H9 (cell line): ENCODE measurements around the gene TMEM213. TPM values are rescaled to one million over a fixed set of nuclear protein-coding genes. Genes with fewer than 3 reads are reported as not detected.
"Not testable (repeated sequence)": the region's sequence is repeated elsewhere in the genome, so short reads cannot be mapped to it uniquely, and the experiment has no call there.

Experiments used
- DNase-seq: peaks from one replicate; pipeline ENCODE4 v3.0.0-alpha.2; 2017
- H2AFZ ChIP-seq: one replicate; pipeline ENCODE4 v1.6.1; 2013; ENCODE audit warnings: mild to moderate bottlenecking, low read length, control low read depth, moderate library complexity
- H2AK5ac ChIP-seq: 2 replicates; pipeline ENCODE4 v1.6.1; 2013; ENCODE audit warnings: low read length, control low read depth, mixed read lengths; ENCODE audit not compliant: insufficient read length
- H2BK120ac ChIP-seq: one replicate; pipeline ENCODE4 v1.6.1; 2013; ENCODE audit warnings: low read depth, mild to moderate bottlenecking, low read length, control low read depth, inconsistent platforms; ENCODE audit not compliant: poor library complexity, severe bottlenecking
- H2BK12ac ChIP-seq: 2 replicates; pipeline ENCODE4 v1.6.1; 2013; ENCODE audit warnings: low read length, control low read depth, mixed read lengths, low read depth; ENCODE audit not compliant: insufficient read length
- H2BK15ac ChIP-seq: 2 replicates; pipeline ENCODE4 v1.6.1; 2013; ENCODE audit warnings: low read depth, low read length, control low read depth
- H2BK20ac ChIP-seq: one replicate; pipeline ENCODE4 v1.6.1; 2013; ENCODE audit warnings: low read depth, mild to moderate bottlenecking, low read length, control low read depth, inconsistent platforms; ENCODE audit not compliant: poor library complexity, severe bottlenecking
- H2BK5ac ChIP-seq: 2 replicates; pipeline ENCODE4 v1.6.1; 2013; ENCODE audit warnings: low read length, control low read depth, mixed read lengths; ENCODE audit not compliant: insufficient read length
- H3K14ac ChIP-seq: 2 replicates; pipeline ENCODE4 v1.6.1; 2013; ENCODE audit warnings: low read length, control low read depth; ENCODE audit not compliant: insufficient read depth
- H3K18ac ChIP-seq: 2 replicates; pipeline ENCODE4 v1.6.1; 2013; ENCODE audit warnings: low read depth, mild to moderate bottlenecking, mixed read lengths, low read length, control low read depth; ENCODE audit not compliant: insufficient read length
- H3K23ac ChIP-seq: 2 replicates; pipeline ENCODE4 v1.6.1; 2013; ENCODE audit warnings: low read length, control low read depth, mixed read lengths, low read depth; ENCODE audit not compliant: insufficient read length
- H3K23me2 ChIP-seq: 2 replicates; pipeline ENCODE4 v1.6.1; 2013; ENCODE audit warnings: low read depth, mild to moderate bottlenecking, mixed read lengths, low read length, control low read depth; ENCODE audit not compliant: insufficient read length, poor library complexity, severe bottlenecking
- H3K27ac ChIP-seq: 2 replicates; pipeline ENCODE4 v1.5.1; 2013; ENCODE audit warnings: low read length, control low read depth, mixed read lengths, low read depth; ENCODE audit not compliant: insufficient read length
- H3K27me3 ChIP-seq: 2 replicates; pipeline ENCODE4 v1.6.1; 2013; ENCODE audit warnings: low read length, control low read depth, inconsistent platforms; ENCODE audit not compliant: insufficient read depth
- H3K4ac ChIP-seq: 2 replicates; pipeline ENCODE4 v1.6.1; 2013; ENCODE audit warnings: low read depth, mild to moderate bottlenecking, control low read depth, inconsistent platforms, low read length, moderate library complexity
- H3K4me1 ChIP-seq: 2 replicates; pipeline ENCODE4 v1.6.1; 2013; ENCODE audit warnings: low read length, control low read depth, inconsistent platforms; ENCODE audit not compliant: insufficient read depth
- H3K4me2 ChIP-seq: 2 replicates; pipeline ENCODE4 v1.6.1; 2013; ENCODE audit warnings: low read length, control low read depth, mixed read lengths; ENCODE audit not compliant: insufficient read length, insufficient read depth
- H3K56ac ChIP-seq: 2 replicates; pipeline ENCODE4 v1.6.1; 2013; ENCODE audit warnings: low read depth, mild to moderate bottlenecking, mixed read lengths, low read length, control low read depth; ENCODE audit not compliant: insufficient read length
- H3K79me1 ChIP-seq: 2 replicates; pipeline ENCODE4 v1.6.1; 2013; ENCODE audit warnings: low read depth, mild to moderate bottlenecking, moderate library complexity, low read length, control low read depth, inconsistent platforms; ENCODE audit not compliant: insufficient read depth, poor library complexity, severe bottlenecking
- H3K79me2 ChIP-seq: 2 replicates; pipeline ENCODE4 v1.6.1; 2013; ENCODE audit warnings: low read length, control low read depth, inconsistent platforms; ENCODE audit not compliant: insufficient read depth
- H3K9ac ChIP-seq: 2 replicates; pipeline ENCODE4 v1.6.1; 2013; ENCODE audit warnings: low read length, control low read depth, mixed read lengths; ENCODE audit not compliant: insufficient read length; ENCODE audit errors: extremely low read depth
- H3K9me3 ChIP-seq: one replicate; pipeline ENCODE4 v1.6.1; 2013; ENCODE audit warnings: low read depth, low read length, inconsistent platforms; ENCODE audit not compliant: control insufficient read depth
- H3T11ph ChIP-seq: one replicate; pipeline ENCODE4 v1.6.1; 2013; ENCODE audit warnings: mild to moderate bottlenecking, low read length, control low read depth, inconsistent platforms
- H4K20me1 ChIP-seq: one replicate; pipeline ENCODE4 v1.6.1; 2013; ENCODE audit not compliant: control insufficient read depth, insufficient read length, insufficient read depth
- H4K5ac ChIP-seq: 2 replicates; pipeline ENCODE4 v1.6.1; 2013; ENCODE audit warnings: low read depth, mild to moderate bottlenecking, mixed read lengths, low read length, control low read depth; ENCODE audit not compliant: insufficient read length
- H4K8ac ChIP-seq: replicated peaks from 2 replicates; pipeline ENCODE4 v1.6.1; 2013; ENCODE audit warnings: low read length, control low read depth, mixed read lengths, low read depth; ENCODE audit not compliant: insufficient read length
- H4K91ac ChIP-seq: 2 replicates; pipeline ENCODE4 v1.6.1; 2013; ENCODE audit warnings: low read depth, mild to moderate bottlenecking, moderate library complexity, mixed read lengths, low read length, control low read depth; ENCODE audit not compliant: insufficient read length
- H3K27ac Mint-ChIP-seq, 3 experiments: 2 replicates in 2 of 3; 3 replicates in 1 of 3; pipeline ENCODE4 v1.8.0; 2020 to 2021; ENCODE audit warnings: mixed read lengths in 3 of 3, mild to moderate bottlenecking in 1 of 3, moderate library complexity in 1 of 3
- H3K27me3 Mint-ChIP-seq: 2 replicates; pipeline ENCODE4 v1.8.0; 2021; ENCODE audit warnings: low read depth, mild to moderate bottlenecking, moderate library complexity, mixed read lengths
- H3K36me3 Mint-ChIP-seq, 3 experiments: 2 replicates in 2 of 3; 3 replicates in 1 of 3; pipeline ENCODE4 v1.8.0; 2020 to 2021; ENCODE audit warnings: low read depth in 3 of 3, mixed read lengths in 3 of 3; ENCODE audit not compliant: insufficient read depth in 1 of 3
- H3K4me1 Mint-ChIP-seq, 2 experiments: 2 replicates each; pipeline ENCODE4 v1.8.0; 2020; ENCODE audit warnings: mixed read lengths in 2 of 2
- H3K4me3 Mint-ChIP-seq, 2 experiments: 2 replicates in 1 of 2; 3 replicates in 1 of 2; pipeline ENCODE4 v1.8.0; 2020 to 2021; ENCODE audit warnings: mild to moderate bottlenecking in 2 of 2, mixed read lengths in 2 of 2, moderate library complexity in 1 of 2
- H3K9me3 Mint-ChIP-seq, 2 experiments: 2 replicates in 1 of 2; 3 replicates in 1 of 2; pipeline ENCODE4 v1.8.0; 2020; ENCODE audit warnings: mild to moderate bottlenecking in 2 of 2, mixed read lengths in 2 of 2, moderate library complexity in 1 of 2
- WGBS: extraction: QIAGEN DNeasy Blood & Tissue Kit; methylation state at CpG from one replicate; pipeline ENCODE4 v1.1.7; 2013; ENCODE audit warnings: missing lambda C conversion rate, low lambda C conversion rate, mixed read lengths; ENCODE audit not compliant: insufficient read length; ENCODE audit errors: extremely low coverage; 5-methylcytosine and 5-hydroxymethylcytosine counted together
- total RNA-seq: library from RNA; stranded (reverse); gene quantifications from 2 replicates; pipeline ENCODE4 v1.2.1, GENCODE V29; 2021
- TF ChIP-seq, protein P1 (sequence below): fragments of 200-600 bp; sonication (generic); conservative IDR thresholded peaks from 3 replicates; pipeline ENCODE4 v1.8.0; 2021; ENCODE audit warnings: antibody characterized with exemption, mild to moderate bottlenecking

Gene TMEM213
- total RNA-seq, 1 experiment from 2014 or later, result 0.22 TPM

DNA sequence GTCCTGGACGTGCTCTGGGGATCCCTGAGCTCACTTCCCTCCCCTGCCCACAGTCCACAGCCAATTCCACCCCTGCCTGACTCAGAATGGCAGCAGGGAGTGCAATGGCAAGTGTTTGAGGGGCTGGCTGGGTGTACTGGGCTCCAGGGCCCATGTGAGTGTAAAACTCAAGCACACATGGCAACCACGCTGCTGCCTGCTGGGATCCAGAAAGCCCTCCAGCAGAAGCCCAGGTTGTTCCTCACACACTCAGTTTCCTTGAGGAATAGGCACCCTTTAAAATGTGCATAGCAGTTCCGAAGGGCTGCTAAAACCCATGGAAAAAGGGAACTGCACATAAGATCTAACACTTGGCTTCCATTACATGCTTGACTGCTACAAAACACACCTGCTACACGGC lies 11.6 kb downstream of the TMEM213 start:
- H2BK120ac ChIP-seq, result no peak overlapping the region
- no peak overlapping the region for H2AK5ac ChIP-seq
- no peak for DNase-seq
- no peak overlapping the region for H2BK20ac ChIP-seq
- H3K9me3 ChIP-seq, result no peaks in the 10 kb centered on the region
- H3K4me2 ChIP-seq, result no peak overlapping the region
- H4K20me1 ChIP-seq, result no peaks in the 10 kb centered on the region
- H3K79me2 ChIP-seq, result no peaks in the 10 kb centered on the region
- no peaks in the 10 kb centered on the region for H3K4me1 ChIP-seq
- no peak overlapping the region for H3K56ac ChIP-seq
- TF ChIP-seq, protein P1, sequence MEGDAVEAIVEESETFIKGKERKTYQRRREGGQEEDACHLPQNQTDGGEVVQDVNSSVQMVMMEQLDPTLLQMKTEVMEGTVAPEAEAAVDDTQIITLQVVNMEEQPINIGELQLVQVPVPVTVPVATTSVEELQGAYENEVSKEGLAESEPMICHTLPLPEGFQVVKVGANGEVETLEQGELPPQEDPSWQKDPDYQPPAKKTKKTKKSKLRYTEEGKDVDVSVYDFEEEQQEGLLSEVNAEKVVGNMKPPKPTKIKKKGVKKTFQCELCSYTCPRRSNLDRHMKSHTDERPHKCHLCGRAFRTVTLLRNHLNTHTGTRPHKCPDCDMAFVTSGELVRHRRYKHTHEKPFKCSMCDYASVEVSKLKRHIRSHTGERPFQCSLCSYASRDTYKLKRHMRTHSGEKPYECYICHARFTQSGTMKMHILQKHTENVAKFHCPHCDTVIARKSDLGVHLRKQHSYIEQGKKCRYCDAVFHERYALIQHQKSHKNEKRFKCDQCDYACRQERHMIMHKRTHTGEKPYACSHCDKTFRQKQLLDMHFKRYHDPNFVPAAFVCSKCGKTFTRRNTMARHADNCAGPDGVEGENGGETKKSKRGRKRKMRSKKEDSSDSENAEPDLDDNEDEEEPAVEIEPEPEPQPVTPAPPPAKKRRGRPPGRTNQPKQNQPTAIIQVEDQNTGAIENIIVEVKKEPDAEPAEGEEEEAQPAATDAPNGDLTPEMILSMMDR, result no peak
- WGBS, result no CpG with 5 or more reads among the region's 4 CpGs
- no peak overlapping the region for H2BK5ac ChIP-seq
- no peak overlapping the region for H2BK12ac ChIP-seq
- Mint-ChIP-seq H3K27me3 (no peaks in the 10 kb centered on the region; the same call in 1 of the 2 replicates), H3K4me1 (no peaks in the 10 kb centered on the region), H3K36me3 (no peaks in the 10 kb centered on the region), H3K9me3 (no peaks in the 10 kb centered on the region; a peak in 1 of 5 replicates), H3K27ac (no peak overlapping the region), H3K4me3 (no peak overlapping the region)
- H3K27me3 ChIP-seq, result no peaks in the 10 kb centered on the region
- H3K14ac ChIP-seq, result no peak overlapping the region
- H3K79me1 ChIP-seq, result no peaks in the 10 kb centered on the region
- H3K23me2 ChIP-seq, result no peaks in the 10 kb centered on the region
- H3K18ac ChIP-seq, result no peak overlapping the region
- no peak overlapping the region for H4K8ac ChIP-seq
- H2BK15ac ChIP-seq, result no peak overlapping the region
- H3K9ac ChIP-seq, result no peak overlapping the region
- no peak overlapping the region for H4K5ac ChIP-seq
- no peak overlapping the region for H2AFZ ChIP-seq
- H4K91ac ChIP-seq, result no peak overlapping the region
- H3K4ac ChIP-seq, result no peak overlapping the region
- H3T11ph ChIP-seq, result no peak overlapping the region
- H3K27ac ChIP-seq, result no peak overlapping the region
- no peak overlapping the region for H3K23ac ChIP-seq

GRCh38 chr7:138811327-138811726 lies 13.5 kb downstream of the TMEM213 start:
- H3K27me3 ChIP-seq, H3K23ac ChIP-seq, H3K79me2 ChIP-seq, H3K9me3 Mint-ChIP-seq, DNase-seq, H2AK5ac ChIP-seq, H2AFZ ChIP-seq, H3K79me1 ChIP-seq, H3K4me2 ChIP-seq, H3K56ac ChIP-seq, H3K18ac ChIP-seq, H4K91ac ChIP-seq, H4K5ac ChIP-seq, H3K9ac ChIP-seq, H3K4me1 ChIP-seq, H2BK20ac ChIP-seq, H3K27ac Mint-ChIP-seq, H3K27me3 Mint-ChIP-seq, H3K23me2 ChIP-seq, H2BK12ac ChIP-seq, H2BK5ac ChIP-seq, H3T11ph ChIP-seq, H4K8ac ChIP-seq, H3K27ac ChIP-seq, H3K4ac ChIP-seq, H2BK120ac ChIP-seq, H2BK15ac ChIP-seq, H4K20me1 ChIP-seq, H3K36me3 Mint-ChIP-seq, H3K4me1 Mint-ChIP-seq, H3K9me3 ChIP-seq, H3K14ac ChIP-seq, H3K4me3 Mint-ChIP-seq: not testable (repeated sequence)
- WGBS, result no CpG with 5 or more reads among the region's 2 CpGs
